ENCODE data around the gene GALNT12. TPM values are rescaled to one million over a fixed set of nuclear protein-coding genes. Genes with fewer than 3 reads are reported as not detected.

The GALNT12 gene
- total RNA-seq, 1 experiment from 2014 or later = 31.2 TPM

- DNase-seq (ENCODE audit: low read depth, low spot score) (no peak), ATAC-seq (no peak)
- H4K20me1 ChIP-seq (ENCODE audit: insufficient read depth) = no peaks in the 10 kb centered on the region
- H3K36me3 ChIP-seq (ENCODE audit: control insufficient read depth in 1 of 2, insufficient read depth in 2 of 2, low read length in 2 of 2) = peaks cover 1 to 6% of the 10 kb centered on the region in 2 experiments; a peak in 2 of 4 replicates
- no peaks in the 10 kb centered on the region for H3K79me2 ChIP-seq (ENCODE audit: insufficient read depth, low read length)
- no peaks in the 10 kb centered on the region for H3K9me3 ChIP-seq (ENCODE audit: control insufficient read depth in 1 of 2, insufficient read depth in 1 of 2, low read depth in 1 of 2, low read length in 2 of 2)
- no peaks in the 10 kb centered on the region for H3K27me3 ChIP-seq (ENCODE audit: insufficient read depth, low read length)
- ChIA-PET RAD21 (ENCODE audit: low non-redundant PET in 1 of 2, low total read pairs in 2 of 2, uncharacterized antibody in 2 of 2, unreplicated experiment in 2 of 2) (no interaction called here), POLR2A (no interaction called here), CTCF (no interaction called here)
- no peak overlapping the region for H3K27ac ChIP-seq (ENCODE audit: low read depth, low read length)
- no peak overlapping the region for H2AFZ ChIP-seq (ENCODE audit: low read depth, low read length, poor library complexity, severe bottlenecking)
- no TSS peak for BruUV-seq (replicated peaks)
- H3K9ac ChIP-seq (ENCODE audit: low read length) = no peak overlapping the region
- no peak overlapping the region for H3K4me3 ChIP-seq (replicated peaks in 1 of 2; ENCODE audit: low read depth in 1 of 2, low read length in 2 of 2)
- no peaks in the 10 kb centered on the region for H3K4me1 ChIP-seq (ENCODE audit: control insufficient read depth in 1 of 2, insufficient read depth in 2 of 2, low read length in 2 of 2)
- no peak overlapping the region for H3K4me2 ChIP-seq (ENCODE audit: low read length)
- intact Hi-C loops (cut with micrococcal nuclease) = no loop called here
- no peaks in the 10 kb centered on the region for H3K9me2 ChIP-seq (ENCODE audit: insufficient read depth)
- TF ChIP-seq ZNF274 (IDR thresholded peaks at IDR 0.05; ENCODE audit: low read depth, low read length) (no peak), ZFX (IDR thresholded peaks at IDR 0.05) (no peak), MAX (IDR thresholded peaks at IDR 0.05) (no peak), POLR2AphosphoS5 (IDR thresholded peaks at IDR 0.05; ENCODE audit: low read depth, low read length) (no peak), YY1 (IDR thresholded peaks at IDR 0.05; ENCODE audit: extremely low read depth, insufficient replicate concordance, low read depth, low read length) (no peak), TCF7L2 (IDR thresholded peaks at IDR 0.05; ENCODE audit: borderline replicate concordance, extremely low read depth, insufficient read depth, insufficient read length) (no peak), SIN3A (IDR thresholded peaks at IDR 0.05; ENCODE audit: low read depth) (no peak), EGR1 (IDR thresholded peaks at IDR 0.05; ENCODE audit: low read depth) (no peak), EZH2 (IDR thresholded peaks at IDR 0.05) (no peak), CEBPB (IDR thresholded peaks at IDR 0.05; ENCODE audit: low read depth) (no peak), POLR2A (IDR thresholded peaks at IDR 0.05; ENCODE audit: borderline replicate concordance, extremely low read depth, insufficient read depth, insufficient read length) (no peak)
Observed at GRCh38 chr9:98832768-98833089, 25.3 kb downstream of the GALNT12 start.
